Muscle layer of colon (tissue), 2 donors: ENCODE data around the gene NAA30.

Experiments used
- H3K27ac ChIP-seq: one replicate; pipeline ENCODE4 v1.7.0; 2013; ENCODE audit warnings: low read depth, mild to moderate bottlenecking, low read length, moderate library complexity
- H3K27me3 ChIP-seq, 2 donors: one replicate each; pipeline ENCODE4 v1.7.0; 2013; ENCODE audit warnings: low read length in 2 of 2, mild to moderate bottlenecking in 2 of 2; ENCODE audit not compliant: insufficient read depth in 2 of 2, control insufficient read depth in 1 of 2
- H3K36me3 ChIP-seq: one replicate; pipeline ENCODE4 v1.7.0; 2013; ENCODE audit warnings: mild to moderate bottlenecking, low read length; ENCODE audit not compliant: insufficient read depth
- H3K4me1 ChIP-seq: one replicate; pipeline ENCODE4 v1.7.0; 2013; ENCODE audit warnings: mild to moderate bottlenecking, low read length; ENCODE audit not compliant: insufficient read depth
- H3K4me3 ChIP-seq, 2 donors: one replicate each; pipeline ENCODE4 v1.7.0; 2013; ENCODE audit warnings: low read length in 2 of 2, low read depth in 1 of 2, mild to moderate bottlenecking in 1 of 2, moderate library complexity in 1 of 2
- H3K9ac ChIP-seq: one replicate; pipeline ENCODE4 v1.7.0; 2013; ENCODE audit warnings: low read length
- H3K9me3 ChIP-seq: one replicate; pipeline ENCODE4 v1.7.0; 2013; ENCODE audit warnings: mild to moderate bottlenecking, low read length
- donor health status: abdominal sarcoma.
- donor health status: Adenocarcinoma of cecum.

The NAA30 gene

DNA sequence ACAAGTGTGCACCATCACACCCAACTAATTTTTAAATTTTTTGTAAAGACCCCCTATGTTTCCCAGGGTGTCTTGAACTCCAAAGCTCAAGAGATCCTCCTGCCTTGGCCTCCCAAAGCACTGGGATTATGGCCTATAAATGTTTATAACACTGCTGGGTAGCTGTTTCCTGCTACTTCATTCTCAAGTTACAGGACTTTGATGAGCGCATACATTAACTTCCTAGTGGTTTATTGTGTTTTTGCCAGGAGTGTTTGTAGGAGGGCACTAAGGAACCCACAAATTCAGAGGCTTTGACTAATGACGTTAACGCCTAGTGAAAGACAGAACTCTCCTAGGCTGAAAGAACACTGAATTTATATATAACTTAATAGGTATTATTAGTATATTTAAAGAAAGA, 15.2 kb upstream of the NAA30 start:
- Histone ChIP-seq H3K9me3 (no peaks in the 10 kb centered on the region), H3K4me3 (no peak overlapping the region)

GRCh38 chr14:57378661-57379060, 11.7 kb upstream of the NAA30 start:
- Histone ChIP-seq H3K9me3 (no peaks in the 10 kb centered on the region), H3K4me3 (no peak overlapping the region), H3K4me1 (no peaks in the 10 kb centered on the region), H3K27me3 (no peaks in the 10 kb centered on the region), H3K27ac (no peak overlapping the region), H3K36me3 (no peaks in the 10 kb centered on the region), H3K9ac (no peak overlapping the region)

More for the DNA sequence above, 15.2 kb upstream of the NAA30 start:
- H3K36me3 ChIP-seq, result no peaks in the 10 kb centered on the region
- H3K4me1 ChIP-seq, result no peaks in the 10 kb centered on the region
- no peak overlapping the region for H3K27ac ChIP-seq
- H3K27me3 ChIP-seq, result no peaks in the 10 kb centered on the region
- no peak overlapping the region for H3K9ac ChIP-seq

- Histone ChIP-seq H3K36me3 (no peaks in the 10 kb centered on the region), H3K4me3 (no peak overlapping the region), H3K27ac (no peak overlapping the region), H3K9ac (no peak overlapping the region), H3K27me3 (no peaks in the 10 kb centered on the region), H3K9me3 (no peaks in the 10 kb centered on the region), H3K4me1 (no peaks in the 10 kb centered on the region)
Measured at GRCh38 chr14:57380935-57381334, 9.5 kb upstream of the NAA30 start.

- no peak overlapping the region for H3K9ac ChIP-seq
- H3K36me3 ChIP-seq, result no peaks in the 10 kb centered on the region
- no peaks in the 10 kb centered on the region for H3K4me1 ChIP-seq
- no peaks in the 10 kb centered on the region for H3K27me3 ChIP-seq
- no peak overlapping the region for H3K4me3 ChIP-seq
- no peaks in the 10 kb centered on the region for H3K9me3 ChIP-seq
- no peak overlapping the region for H3K27ac ChIP-seq
Measured at GRCh38 chr14:57382283-57382682, 8.1 kb upstream of the NAA30 start.

- H3K9me3 ChIP-seq, result no peaks in the 10 kb centered on the region
- H3K36me3 ChIP-seq, result no peaks in the 10 kb centered on the region
- H3K4me1 ChIP-seq, result no peaks in the 10 kb centered on the region
- H3K4me3 ChIP-seq, result no peak overlapping the region
- H3K27ac ChIP-seq, result no peak overlapping the region
- H3K9ac ChIP-seq, result no peak overlapping the region
- no peaks in the 10 kb centered on the region for H3K27me3 ChIP-seq
Measured at GRCh38 chr14:57383125-57383745, 7.2 kb upstream of the NAA30 start.

DNA sequence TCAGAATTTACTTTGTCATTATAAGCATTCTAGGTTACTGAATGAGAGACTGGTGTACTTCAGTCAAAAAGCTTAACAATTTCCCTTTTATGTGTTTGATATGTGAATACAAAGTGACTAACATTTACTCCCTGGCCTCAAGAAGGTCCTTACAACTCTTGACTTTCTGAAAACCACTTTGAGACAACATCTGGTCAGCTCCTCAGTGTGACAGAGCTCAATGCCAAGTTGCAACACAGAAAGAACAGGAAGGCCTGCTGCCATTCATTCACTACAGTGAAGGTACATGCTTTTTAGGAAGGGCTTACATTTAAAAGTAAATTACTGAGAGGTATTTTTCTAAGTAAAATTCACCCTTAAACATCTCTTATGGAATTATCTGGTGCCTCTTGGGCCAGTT, 2.3 kb upstream of the NAA30 start:
- Histone ChIP-seq H3K9me3 (no peaks in the 10 kb centered on the region), H3K27me3 (no peaks in the 10 kb centered on the region), H3K4me1 (peaks cover 16% of the 10 kb centered on the region), H3K27ac (no peak overlapping the region), H3K36me3 (no peaks in the 10 kb centered on the region), H3K4me3 (no peak overlapping the region), H3K9ac (no peak overlapping the region)

DNA sequence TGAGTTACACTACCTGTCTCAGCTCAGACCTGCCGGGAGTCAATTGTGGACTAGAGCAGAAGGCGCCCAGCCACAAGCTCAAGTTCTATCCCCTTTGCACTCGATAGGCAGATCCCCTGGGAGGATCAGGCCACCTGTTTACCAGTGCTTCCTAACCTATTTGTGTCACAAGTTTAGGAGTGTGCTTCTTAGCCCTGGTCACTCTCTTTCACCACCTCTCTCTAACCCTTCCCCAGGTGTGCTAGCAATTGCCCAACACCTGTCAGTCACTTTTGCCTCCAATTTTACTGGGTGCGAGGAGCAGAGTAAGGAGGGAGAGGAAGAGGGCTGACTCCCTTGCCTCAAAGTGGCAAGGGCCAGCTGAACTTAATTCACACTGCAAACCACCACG, 745 bp upstream of the NAA30 start:
- Histone ChIP-seq H3K27me3 (no peaks in the 10 kb centered on the region), H3K4me1 (peaks cover 23% of the 10 kb centered on the region), H3K36me3 (no peaks in the 10 kb centered on the region), H3K9ac (peak overlapping the region; percentile 34), H3K9me3 (no peaks in the 10 kb centered on the region), H3K27ac (peak overlapping the region; percentile 87), H3K4me3 (peak overlapping the region; percentile 78 to 89)

GRCh38 chr14:57390806-57391516, 575 bp downstream of the NAA30 start:
- H3K4me1 ChIP-seq, result peaks cover 23% of the 10 kb centered on the region
- no peaks in the 10 kb centered on the region for H3K27me3 ChIP-seq
- H3K9ac ChIP-seq, result peak overlapping the region; percentile 85
- H3K27ac ChIP-seq, result peak overlapping the region; percentile 87
- no peaks in the 10 kb centered on the region for H3K36me3 ChIP-seq
- H3K4me3 ChIP-seq, result peak overlapping the region; percentile 78 to 89
- H3K9me3 ChIP-seq, result no peaks in the 10 kb centered on the region

- H3K9me3 ChIP-seq, result no peaks in the 10 kb centered on the region
- no peaks in the 10 kb centered on the region for H3K36me3 ChIP-seq
- H3K4me3 ChIP-seq, result peak overlapping the region; percentile 78 to 89
- H3K27ac ChIP-seq, result peak overlapping the region; percentile 87
- H3K4me1 ChIP-seq, result peaks cover 23% of the 10 kb centered on the region
- H3K9ac ChIP-seq, result peak overlapping the region; percentile 85
- H3K27me3 ChIP-seq, result no peaks in the 10 kb centered on the region
Measured at GRCh38 chr14:57391517-57392195, 1.3 kb downstream of the NAA30 start.

- H3K4me3 ChIP-seq, result no peak overlapping the region
- no peak overlapping the region for H3K27ac ChIP-seq
- H3K9ac ChIP-seq, result no peak overlapping the region
- no peaks in the 10 kb centered on the region for H3K9me3 ChIP-seq
- no peaks in the 10 kb centered on the region for H3K36me3 ChIP-seq
- peaks cover 23% of the 10 kb centered on the region for H3K4me1 ChIP-seq
- no peaks in the 10 kb centered on the region for H3K27me3 ChIP-seq
Measured at GRCh38 chr14:57392830-57393229, 2.4 kb downstream of the NAA30 start.

DNA sequence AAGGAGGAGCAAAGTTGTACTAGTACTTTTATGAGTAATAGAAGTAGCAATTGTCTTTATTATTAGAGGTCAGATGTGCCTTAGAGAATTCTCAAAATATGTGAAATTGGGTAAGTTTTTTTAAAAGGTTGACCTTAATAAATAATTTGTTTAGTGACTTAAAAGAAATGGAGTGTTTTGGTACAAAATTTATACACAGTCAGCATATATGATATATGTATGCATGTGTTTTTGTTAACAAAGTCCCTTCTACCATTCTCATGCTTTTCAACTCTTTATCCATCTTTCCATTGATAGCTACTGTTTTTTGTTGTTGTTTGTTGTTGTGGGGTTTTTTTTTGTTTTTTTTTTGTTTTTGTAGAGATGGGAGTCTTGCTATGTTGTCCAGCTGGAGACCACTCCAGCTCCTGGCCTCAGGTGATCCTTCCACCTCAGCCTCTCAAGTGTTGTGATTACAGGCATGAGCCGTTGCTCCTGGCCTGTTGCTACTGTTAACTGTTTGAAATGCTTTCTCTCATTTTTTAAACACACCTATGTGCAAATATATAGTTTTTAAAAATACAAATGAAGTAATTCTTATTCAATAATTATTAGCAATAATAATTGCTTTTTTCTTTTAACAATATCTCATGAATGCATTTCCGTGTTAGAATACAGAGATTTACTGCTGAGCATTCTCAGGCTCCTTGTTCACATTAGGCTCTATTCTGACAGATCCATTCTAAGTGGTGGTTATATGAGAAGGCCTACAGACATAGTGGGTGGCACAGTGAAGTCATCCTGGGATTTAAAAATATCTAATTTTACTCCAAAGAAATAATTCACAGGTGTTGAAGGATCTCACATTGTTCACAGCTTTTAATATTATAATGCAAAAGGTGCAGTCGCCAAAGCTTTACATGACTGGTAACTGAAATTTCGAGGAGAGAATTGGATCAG, 10.4 kb downstream of the NAA30 start:
- Histone ChIP-seq H3K36me3 (peaks cover 7% of the 10 kb centered on the region), H3K27me3 (no peaks in the 10 kb centered on the region), H3K4me1 (no peaks in the 10 kb centered on the region), H3K27ac (no peak overlapping the region), H3K4me3 (no peak overlapping the region), H3K9ac (no peak overlapping the region), H3K9me3 (no peaks in the 10 kb centered on the region)
